Measurements from ENCODE around the gene ZBTB16.
"Not testable (repeated sequence)": the region's sequence is repeated elsewhere in the genome, so short reads cannot be mapped to it uniquely, and the experiment has no call there.

The ZBTB16 gene

DNA sequence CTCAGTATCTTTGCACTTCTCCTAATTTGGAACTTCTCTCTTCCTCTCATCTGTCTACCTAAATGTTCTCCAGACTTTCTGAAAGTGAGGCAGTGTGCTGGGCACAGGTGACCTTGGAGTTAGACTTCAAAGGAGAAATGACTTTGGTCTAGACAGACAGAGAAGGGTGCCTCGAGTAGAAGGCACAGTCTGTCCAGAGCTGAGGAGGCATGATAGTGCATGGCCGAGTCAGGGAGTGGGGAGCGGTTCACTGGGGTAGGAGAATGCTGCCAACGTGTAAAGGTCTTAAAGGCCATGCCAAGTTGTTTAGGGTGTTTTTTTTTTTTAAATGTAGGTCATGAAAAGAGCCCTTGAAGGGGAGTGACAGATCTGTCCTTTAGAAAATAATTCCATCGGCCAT, 17.3 kb upstream of the ZBTB16 start:
- no peak for DNase-seq (ENCODE audit: low read depth in 2 of 2)

DNA sequence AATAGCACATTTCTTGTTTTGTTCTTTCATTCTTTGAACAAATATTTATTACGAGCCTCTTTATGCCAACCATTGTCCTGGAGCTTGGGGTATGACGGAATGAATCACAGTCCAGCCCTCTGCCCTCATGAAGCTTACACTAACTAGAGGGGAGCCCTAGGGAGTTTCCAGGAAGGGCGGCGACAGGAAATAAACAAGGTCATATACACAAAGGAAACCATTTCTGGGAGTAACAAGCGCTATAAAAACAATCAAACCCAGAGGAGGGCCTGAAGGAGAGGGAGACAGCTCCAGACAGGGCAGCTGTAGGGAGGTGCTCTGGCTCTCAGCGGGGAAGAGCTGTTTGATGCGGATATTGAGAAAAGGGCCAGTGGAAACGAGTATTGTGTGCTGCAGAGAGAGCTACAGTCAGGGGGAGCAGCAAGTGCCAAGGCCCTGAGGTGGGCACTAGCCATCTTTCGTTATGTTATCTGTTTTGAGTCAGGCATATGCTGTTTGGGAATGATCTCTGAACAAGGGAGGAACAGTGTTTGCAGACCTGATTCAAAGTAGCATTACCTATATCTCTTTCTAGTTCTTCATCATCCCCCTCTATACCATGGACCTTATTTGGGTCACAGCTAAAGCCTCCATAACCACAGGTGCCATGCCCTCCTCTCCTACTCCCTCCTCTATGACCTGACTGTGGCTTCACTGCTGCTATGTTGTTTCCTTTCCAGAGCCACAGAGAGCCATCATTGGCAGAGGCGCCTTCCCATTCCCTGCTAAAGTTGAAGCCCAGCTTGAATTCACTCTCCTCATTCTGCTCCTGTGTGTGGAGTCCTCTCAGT, 15.3 kb upstream of the ZBTB16 start:
- DNase-seq (ENCODE audit: low read depth in 2 of 2), result no peak

DNA sequence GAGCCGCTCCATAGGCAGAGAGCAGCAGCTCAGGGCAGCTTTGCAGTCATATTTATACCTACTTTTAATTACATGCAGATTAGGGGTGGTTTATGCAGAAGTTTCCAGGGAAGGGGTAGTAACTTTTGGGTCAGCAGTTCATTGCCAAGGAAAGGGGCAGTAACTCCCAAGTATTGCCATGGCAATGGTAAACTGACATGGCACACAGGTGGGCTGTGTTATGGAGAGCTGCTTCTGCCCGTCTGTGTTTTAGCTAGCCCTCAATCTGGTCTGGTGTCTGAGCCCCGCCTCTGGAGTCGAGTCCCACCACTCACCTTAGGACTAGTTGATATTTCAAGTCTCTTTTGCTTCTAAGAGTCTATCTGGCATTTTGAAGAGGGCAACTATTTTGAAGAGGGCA, 12.2 kb upstream of the ZBTB16 start:
- DNase-seq (ENCODE audit: low read depth in 2 of 2), result no peak

DNA sequence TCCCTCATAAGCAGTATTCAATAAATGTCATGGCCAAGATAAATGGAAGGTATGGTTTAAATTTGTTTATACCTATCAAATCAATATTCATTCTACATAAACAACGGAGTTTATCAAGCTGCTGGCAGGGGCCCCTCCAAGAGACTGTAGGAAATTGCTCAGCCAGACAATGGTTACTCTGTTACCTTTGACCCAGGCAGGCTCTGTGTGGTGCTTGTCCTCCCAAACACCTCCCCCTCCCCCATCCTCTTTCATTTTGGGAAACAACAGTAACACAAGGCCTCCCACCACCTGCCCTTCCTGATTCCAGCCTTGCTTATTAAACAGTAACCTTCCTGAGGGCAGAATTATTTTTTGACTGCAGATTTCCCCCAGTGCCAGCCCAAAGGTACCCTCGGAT, 10.5 kb upstream of the ZBTB16 start:
- no peak for DNase-seq (ENCODE audit: low read depth in 2 of 2)

DNA sequence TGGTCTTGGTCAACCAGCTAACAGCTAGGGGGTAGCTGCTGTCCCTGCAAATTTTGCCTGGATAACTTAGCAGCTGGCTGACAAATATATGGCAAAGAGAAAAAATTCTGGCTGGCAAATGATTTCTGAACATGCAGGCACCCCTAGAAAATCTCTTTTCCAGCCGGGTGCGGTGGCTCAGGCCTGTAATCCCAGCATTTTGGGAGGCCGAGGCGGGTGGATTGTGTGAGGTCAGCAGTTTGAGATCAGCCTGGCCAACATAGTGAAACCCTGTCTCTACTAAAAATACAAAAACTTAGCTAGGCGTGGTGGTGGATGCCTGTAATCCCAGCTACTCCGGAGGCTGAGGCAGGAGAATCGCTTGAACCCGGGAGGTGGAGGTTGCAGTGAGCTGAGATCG, 9.7 kb upstream of the ZBTB16 start:
- DNase-seq (ENCODE audit: low read depth in 2 of 2), result not testable (repeated sequence)

DNA sequence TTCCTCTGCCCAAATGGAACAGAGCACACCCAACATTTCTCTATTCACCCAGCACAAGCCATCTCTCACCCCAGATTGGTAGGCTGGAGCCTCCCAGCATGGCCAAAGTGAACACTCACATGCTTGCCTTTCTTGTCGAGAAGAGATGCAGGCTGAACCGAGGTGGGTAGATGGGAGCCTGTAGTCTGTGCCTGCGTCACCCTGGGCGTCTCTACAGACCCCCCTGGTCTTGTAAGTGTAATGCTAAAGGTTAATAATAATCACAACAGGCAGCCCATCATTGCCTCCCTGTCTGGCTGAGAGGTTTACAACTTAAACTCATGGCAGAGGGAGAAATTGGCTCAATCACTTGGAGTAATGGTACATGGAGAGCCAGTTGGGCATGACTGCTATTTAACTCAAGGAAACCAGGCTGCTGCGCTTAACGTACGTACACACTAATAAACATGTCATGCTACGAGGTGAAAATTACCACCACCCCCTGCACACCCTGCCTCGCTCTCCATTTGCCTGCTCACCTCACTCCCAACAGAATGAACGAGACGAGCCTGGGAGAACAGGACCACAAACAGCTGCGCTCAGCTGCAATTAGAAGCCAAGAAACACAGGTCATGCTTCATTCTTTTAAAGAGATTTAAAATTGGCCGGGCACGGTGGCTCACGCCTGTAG, 9.1 kb upstream of the ZBTB16 start:
- no peak for DNase-seq (ENCODE audit: low read depth in 2 of 2)

DNA sequence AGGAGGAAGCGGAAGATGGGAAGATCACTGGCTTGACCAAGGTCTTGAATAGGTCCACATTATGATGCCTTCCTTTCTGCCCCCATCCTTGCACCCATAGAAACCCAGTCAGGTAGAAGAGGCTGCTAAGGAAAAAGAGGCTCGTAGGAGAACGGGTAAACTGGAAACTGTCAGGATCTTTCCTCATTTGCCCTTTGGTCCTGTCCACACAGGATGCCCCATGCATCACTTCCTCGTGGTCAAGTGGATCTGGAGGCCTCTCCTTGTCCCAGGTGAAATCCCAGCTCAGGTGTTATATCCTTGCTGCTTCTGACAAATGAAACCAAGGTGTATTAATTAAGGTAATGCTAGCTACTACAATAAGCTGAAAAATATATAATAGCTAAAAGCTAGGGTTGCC, 8.0 kb upstream of the ZBTB16 start:
- DNase-seq (ENCODE audit: low read depth in 2 of 2), result no peak

DNA sequence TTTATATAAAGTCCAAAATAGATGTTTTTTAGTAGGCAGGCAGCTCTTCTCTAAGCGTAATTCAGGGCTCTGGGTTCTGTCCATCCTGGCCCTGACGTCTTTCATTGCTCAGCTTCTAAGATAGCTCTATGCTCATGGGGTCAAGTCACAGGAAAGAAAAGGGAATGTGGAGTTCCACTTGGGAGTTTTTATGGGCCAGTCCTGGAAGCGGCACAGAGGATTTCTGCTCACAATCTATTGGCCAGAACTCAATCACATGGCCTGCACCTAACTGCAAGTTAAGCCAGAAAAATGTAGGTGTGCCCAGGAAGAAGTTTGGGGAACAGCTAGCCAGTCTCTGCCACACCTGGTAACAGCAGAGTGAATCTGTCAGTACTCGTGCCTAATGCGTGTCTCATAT, 7.4 kb upstream of the ZBTB16 start:
- no peak for DNase-seq (ENCODE audit: low read depth in 2 of 2)

DNA sequence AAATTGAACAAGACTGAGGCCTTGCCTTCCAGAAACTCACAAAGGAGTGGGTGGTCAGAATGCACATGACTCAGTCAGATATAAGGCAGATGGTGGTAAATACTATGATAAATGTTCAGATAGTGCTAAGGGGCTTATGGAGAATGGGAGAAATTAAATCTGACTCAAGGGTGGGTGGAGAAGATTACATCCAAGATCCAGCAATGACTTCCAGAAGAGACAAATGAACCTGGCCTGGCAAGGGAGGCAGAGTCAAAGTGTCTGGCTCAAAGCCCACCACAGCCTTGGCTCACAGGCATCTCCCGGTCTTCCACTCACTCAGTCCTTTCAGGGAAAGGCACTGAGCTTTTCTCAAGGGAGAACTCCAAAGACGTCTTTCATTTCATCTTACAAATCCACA, 6.1 kb upstream of the ZBTB16 start:
- no peak for DNase-seq (ENCODE audit: low read depth in 2 of 2)

DNA sequence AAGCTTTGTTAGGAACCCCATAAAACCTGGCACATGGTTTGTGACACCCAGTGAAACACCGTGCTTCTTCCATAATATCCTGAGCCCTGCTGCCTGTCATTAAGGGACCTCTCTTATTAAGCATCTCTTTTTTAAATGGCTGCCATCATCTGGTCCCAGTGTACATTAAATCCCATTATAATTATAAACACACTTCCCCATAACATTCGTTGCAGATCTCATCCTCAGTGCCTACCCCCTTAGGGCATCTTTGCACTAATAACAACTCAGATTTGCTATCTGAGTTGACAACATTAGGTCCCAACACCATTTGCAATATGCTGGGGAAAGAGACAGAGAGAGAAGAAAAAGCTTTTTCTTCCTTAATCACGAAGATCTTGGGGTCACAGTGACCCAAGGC, 4.7 kb upstream of the ZBTB16 start:
- no peak for DNase-seq (ENCODE audit: low read depth in 2 of 2)

DNA sequence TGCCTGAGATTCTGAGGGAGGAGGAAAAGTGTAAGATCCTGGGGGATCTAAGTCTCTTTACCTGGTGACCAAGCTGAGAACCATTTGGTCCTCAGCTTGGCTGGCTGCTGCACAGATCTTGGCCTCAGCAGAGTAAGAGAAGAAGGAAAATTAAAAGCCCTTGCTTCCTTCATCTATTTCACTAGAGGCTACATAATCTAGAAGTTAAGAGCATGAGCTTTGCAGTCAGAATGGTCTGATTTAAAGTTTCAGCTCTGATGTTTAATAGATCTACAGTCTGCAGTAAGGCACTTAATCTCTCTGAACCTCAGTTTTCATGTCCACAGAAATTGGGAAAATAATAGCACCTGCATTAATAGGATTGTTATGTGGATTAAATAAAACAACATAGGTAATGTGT, 3.1 kb upstream of the ZBTB16 start:
- DNase-seq (ENCODE audit: low read depth in 2 of 2), result no peak

DNA sequence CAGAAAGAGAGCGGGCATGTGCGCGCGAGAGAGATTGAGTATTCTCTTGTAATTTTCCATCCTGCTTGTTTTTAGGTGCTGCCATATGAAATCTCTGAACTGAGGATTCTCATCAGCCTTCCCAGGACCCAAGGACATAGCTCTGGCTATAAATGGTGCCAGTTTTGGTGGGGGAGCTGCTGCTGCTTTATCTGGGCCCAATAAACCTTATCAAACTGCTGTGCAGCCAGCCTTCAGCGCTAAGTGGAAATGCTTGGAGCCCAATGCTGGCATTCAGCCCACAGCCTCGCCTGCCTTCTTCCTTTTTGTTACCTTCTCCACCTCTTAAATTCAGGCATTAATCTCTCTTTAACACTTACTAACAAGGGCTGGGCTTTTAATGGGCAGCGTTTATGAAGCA, 2.4 kb upstream of the ZBTB16 start:
- DNase-seq (ENCODE audit: low read depth in 2 of 2), result no peak

DNA sequence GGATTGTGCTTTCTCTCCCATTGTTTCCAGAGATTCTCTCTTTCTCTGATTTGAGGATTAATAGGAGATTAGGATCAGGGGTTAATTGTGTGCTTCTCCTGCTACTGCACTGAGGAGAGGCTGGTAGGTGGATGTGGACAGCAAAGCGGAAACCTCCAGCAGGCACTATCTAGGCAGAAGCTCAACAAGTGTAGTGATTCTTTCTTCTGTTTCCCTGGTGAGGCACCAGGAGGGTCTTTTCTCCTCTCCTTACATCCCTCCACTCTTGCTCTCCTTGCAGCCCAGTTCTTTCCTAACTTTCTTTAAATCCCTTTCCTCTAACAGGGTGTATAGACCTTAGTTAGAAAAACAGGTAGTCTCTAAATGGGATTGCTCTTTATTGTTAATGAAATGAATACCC, 1.9 kb upstream of the ZBTB16 start:
- no peak for DNase-seq (ENCODE audit: low read depth in 2 of 2)

DNA sequence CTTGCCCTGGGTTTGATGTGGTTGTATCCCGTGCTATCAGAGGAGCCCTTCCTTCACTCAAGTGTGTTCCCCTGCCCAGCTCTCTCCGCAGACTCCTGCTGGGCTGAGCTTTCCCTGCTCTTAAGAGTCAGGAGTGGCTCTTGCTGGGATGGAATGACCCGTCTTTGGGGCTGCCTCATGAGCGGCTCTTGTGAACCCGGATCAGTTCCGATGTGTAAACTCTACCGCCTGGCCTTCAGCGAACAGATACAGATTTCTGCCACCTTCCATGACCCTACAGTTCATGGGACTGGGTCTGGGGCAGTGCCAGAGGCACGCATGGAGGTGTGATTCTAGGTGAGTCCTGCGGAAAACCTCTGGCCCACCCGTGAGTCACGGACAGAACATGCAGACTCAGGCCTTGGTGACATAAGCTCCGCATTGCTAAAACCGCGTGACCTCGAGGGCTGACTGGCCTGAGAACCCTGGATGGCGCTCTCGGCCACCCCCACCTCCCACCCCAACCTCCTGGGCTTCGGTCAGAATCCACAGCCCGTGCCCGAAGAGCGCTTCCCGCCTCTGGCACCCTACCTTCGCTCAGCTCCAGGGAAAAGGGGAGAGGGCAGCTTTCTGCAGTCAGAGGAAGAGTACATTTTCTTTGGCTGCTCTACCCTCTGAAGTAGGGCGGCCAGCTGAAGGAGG, 1.3 kb upstream of the ZBTB16 start:
- DNase-seq (ENCODE audit: low read depth in 2 of 2), result no peak

DNA sequence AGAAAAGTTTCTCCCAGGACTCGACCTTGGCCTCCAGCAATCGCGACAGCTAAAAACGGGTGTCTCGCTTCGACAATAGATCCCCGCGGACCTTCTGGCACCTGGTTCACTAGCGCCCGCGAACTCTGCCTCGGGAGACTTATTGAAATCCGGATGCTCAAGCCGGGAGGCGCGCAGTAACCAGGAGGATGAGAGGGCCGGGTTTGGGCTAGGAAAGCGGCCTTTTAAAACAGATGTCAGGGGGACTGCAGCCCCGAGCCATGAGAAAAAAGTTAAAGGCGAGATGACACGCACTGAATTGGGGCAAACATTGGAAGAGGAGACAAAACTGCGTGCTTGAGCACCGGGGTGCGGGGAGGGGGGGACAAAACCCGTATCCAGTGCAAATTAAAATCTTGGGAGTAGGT, 637 bp upstream of the ZBTB16 start:
- DNase-seq (ENCODE audit: low read depth in 2 of 2), result no peak

DNA sequence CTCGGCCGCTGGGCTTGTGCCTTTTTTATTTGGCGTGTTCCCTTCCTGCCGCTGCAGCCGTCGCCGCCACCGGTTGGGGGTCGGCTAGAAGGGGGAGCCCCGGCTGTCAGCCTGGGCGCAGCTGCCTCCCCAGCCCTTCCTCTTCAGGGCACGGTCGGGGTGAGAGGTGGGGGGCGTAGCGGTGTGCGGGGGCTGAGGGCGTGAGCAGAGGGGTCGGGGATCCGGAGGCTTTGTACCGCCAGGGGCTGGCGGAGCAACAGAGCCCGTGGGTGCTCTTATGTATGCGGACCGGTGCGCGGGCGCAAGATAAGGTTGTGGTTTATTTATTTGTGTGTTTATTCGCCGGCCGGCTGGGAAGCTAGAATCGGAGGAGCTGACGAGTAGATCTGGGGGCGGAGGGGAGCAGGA, 477 bp downstream of the ZBTB16 start:
- no peak for DNase-seq (ENCODE audit: low read depth in 2 of 2)

DNA sequence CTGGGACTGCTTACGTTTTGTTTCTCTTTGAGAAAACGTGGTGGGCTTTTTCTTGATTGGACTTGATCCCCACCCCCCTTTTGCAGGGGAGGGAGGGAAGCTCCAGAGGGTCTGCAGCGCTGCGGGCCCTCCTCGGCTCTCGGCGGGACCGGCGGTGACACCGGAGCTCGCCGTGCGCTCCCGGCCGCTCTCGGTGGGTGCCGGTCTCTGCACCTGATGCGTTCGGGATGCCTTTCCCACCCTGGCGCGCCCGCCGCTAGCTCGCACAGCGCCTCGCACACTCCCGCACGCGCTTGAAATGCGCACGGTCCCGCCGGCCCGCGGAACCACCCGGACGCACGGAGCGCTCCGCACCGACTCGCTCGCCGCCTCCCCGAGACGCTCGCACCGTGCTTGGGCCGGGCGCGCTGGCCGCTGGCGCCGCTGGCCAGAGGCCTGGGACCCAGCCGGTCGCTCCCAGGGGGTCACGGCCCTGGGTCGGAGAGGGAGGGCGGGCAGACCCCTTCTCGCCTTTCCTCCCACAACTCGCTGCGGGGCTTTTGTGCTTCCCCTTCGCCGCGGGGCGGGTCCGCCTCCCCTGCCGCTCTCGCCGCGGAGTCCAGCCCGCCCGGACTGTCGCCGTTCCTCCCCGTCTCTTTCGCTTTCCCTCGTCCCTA, 1.0 kb downstream of the ZBTB16 start:
- no peak for DNase-seq (ENCODE audit: low read depth in 2 of 2)

DNA sequence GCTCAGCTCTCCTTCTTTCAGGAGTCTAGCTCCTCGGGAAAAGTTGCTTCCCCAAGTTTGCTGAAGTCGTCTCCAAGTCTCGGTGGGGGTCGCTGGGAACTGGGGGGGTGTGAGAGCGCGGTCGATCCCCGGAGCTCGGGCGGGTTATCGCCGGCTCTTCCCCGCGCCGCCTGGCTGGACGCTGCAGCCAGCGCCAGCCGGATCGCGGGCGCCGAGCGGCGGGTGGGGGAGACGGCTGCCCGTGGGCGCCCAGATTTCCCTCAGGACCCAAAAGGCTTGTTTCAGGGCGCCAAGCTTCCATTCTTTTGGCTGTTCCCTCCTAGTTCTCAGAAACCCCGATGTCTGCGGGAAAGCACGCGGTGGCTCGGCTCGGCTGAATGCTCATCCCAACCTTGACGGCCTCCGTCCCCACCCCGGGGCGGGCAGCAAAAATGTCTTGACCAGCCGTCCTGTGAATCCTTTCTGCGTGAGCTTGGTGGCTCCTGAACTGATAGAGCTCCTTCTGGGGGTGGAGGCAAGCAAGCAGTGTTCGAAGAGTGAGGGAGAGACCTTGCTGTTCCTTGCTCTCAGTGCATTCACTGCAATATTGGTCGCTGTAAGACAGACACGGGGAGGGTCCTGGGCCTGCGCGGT, 1.7 kb downstream of the ZBTB16 start:
- no peak for DNase-seq (ENCODE audit: low read depth in 2 of 2)

DNA sequence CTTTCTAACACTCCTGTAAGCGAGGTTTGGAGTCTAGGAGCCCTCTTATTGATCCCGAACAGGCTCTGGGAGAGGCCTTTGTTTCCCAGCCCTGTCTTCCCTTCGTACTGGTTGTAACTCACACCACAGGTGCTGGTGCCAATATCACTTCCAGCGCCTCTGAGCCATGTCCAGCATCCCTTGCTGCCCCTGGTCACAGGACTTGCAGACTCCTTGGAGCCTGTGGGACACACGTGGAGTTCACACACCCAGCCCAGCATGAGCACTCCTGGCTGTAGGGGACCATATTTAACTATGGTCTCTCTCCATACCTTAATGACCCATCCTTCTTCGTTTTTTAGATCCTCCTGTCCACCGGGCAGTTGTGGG, 2.2 kb downstream of the ZBTB16 start:
- DNase-seq (ENCODE audit: low read depth in 2 of 2), result no peak

DNA sequence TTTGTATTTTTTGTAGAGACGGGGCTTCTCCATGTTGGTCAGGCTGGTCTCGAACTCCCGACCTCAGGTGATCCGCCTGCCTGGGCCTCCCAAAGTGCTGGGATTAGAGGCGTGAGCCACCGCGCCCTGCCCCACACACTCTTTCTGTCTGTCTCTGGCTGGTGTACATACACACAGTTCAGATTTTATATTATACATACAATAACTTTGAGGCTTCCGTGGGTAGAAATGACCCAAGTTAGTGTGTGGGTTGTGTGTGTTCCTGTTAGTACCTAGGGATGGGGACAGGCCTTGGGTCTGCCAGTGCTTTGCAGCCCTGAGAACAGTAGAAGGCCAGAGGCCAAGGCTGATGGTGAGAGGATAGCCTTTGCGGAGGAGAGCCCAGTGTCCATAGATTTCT, 2.8 kb downstream of the ZBTB16 start:
- no peak for DNase-seq (ENCODE audit: low read depth in 2 of 2)

DNA sequence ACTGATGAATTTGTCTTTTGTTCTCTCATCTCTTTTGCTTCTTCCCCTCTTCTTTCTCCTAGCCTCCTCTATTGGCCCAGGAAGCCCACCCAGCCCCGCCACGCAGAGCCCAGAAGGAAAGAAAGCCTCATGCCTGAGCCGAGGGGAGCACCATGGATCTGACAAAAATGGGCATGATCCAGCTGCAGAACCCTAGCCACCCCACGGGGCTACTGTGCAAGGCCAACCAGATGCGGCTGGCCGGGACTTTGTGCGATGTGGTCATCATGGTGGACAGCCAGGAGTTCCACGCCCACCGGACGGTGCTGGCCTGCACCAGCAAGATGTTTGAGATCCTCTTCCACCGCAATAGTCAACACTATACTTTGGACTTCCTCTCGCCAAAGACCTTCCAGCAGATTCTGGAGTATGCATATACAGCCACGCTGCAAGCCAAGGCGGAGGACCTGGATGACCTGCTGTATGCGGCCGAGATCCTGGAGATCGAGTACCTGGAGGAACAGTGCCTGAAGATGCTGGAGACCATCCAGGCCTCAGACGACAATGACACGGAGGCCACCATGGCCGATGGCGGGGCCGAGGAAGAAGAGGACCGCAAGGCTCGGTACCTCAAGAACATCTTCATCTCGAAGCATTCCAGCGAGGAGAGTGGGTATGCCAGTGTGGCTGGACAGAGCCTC, 3.8 kb downstream of the ZBTB16 start:
- DNase-seq (ENCODE audit: low read depth in 2 of 2), result no peak

DNA sequence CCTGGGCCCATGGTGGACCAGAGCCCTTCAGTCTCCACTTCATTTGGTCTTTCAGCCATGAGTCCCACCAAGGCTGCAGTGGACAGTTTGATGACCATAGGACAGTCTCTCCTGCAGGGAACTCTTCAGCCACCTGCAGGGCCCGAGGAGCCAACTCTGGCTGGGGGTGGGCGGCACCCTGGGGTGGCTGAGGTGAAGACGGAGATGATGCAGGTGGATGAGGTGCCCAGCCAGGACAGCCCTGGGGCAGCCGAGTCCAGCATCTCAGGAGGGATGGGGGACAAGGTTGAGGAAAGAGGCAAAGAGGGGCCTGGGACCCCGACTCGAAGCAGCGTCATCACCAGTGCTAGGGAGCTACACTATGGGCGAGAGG, 4.3 kb downstream of the ZBTB16 start:
- DNase-seq (ENCODE audit: low read depth in 2 of 2), result no peak
